PC-9 (cell line): ENCODE measurements around the gene MFSD6.
"Not testable (repeated sequence)": the region's sequence is repeated elsewhere in the genome, so short reads cannot be mapped to it uniquely, and the experiment has no call there.

Source experiments
- CTCF ChIP-seq: fragments of 200-600 bp; sonication (generic); conservative IDR thresholded peaks from 2 replicates; pipeline ENCODE4 v1.6.1; 2017; ENCODE audit warnings: mixed run types, antibody characterized with exemption, mild to moderate bottlenecking, moderate library complexity
- EZH2 ChIP-seq: fragments of 200-600 bp; sonication (generic); IDR thresholded peaks from 2 replicates; pipeline ENCODE4 v1.8.0; 2017; ENCODE audit warnings: antibody characterized with exemption, low read depth

GRCh38 chr2:190430866-190431265 is 22.7 kb downstream of the MFSD6 start:
- TF ChIP-seq CTCF, EZH2: not testable (repeated sequence)
